Stimulated activated CD8-positive, alpha-beta memory T cell treated with anti-CD3 and anti-CD28 coated beads, Interleukin-4, amount 100 ng/mL, for 4 hours (primary cell): ENCODE results near the gene HAGH.

Experiments
- DNase-seq, 2 donors: peaks; one replicate each; pipeline ENCODE4 v3.0.0-alpha.2; 2020; ENCODE audit warnings: low read depth in 2 of 2, low spot score in 1 of 2

The HAGH gene

GRCh38 chr16:1832838-1833454 lies 6.3 kb upstream of the HAGH start:
- DNase-seq = no peak

- no peak for DNase-seq
Observed at GRCh38 chr16:1831186-1832075, 4.8 kb upstream of the HAGH start.

GRCh38 chr16:1830213-1830612 lies 3.6 kb upstream of the HAGH start:
- no peak for DNase-seq

- DNase-seq = no peak
Observed at GRCh38 chr16:1828645-1829410, 2.2 kb upstream of the HAGH start.

- peak in 1 of 2 donors; percentile 29 for DNase-seq
Observed at GRCh38 chr16:1825864-1826690, 548 bp downstream of the HAGH start.

- DNase-seq = no peak
Observed at GRCh38 chr16:1825381-1825863, 1.2 kb downstream of the HAGH start.

- DNase-seq = no peak
Observed at GRCh38 chr16:1823821-1824220, 2.8 kb downstream of the HAGH start.

- DNase-seq = no peak
Observed at GRCh38 chr16:1822801-1823200, 3.8 kb downstream of the HAGH start.

GRCh38 chr16:1821861-1822611 lies 4.6 kb downstream of the HAGH start:
- no peak for DNase-seq

GRCh38 chr16:1820946-1821290 lies 5.7 kb downstream of the HAGH start:
- DNase-seq = no peak

GRCh38 chr16:1820096-1820945 lies 6.3 kb downstream of the HAGH start:
- no peak for DNase-seq

- DNase-seq = no peak
Observed at GRCh38 chr16:1819611-1820010, 7.0 kb downstream of the HAGH start.

- no peak for DNase-seq
Observed at GRCh38 chr16:1818873-1819525, 7.6 kb downstream of the HAGH start.

- no peak for DNase-seq
Observed at GRCh38 chr16:1818204-1818872, 8.3 kb downstream of the HAGH start.

GRCh38 chr16:1817716-1818115 lies 8.9 kb downstream of the HAGH start:
- DNase-seq = no peak

- DNase-seq = no peak
Observed at GRCh38 chr16:1817276-1817589, 9.4 kb downstream of the HAGH start.

- no peak for DNase-seq
Observed at GRCh38 chr16:1816396-1817275, 10.0 kb downstream of the HAGH start.
